Activated T-cell treated with anti-CD3 and anti-CD28 coated beads, Interleukin-2, amount 50 U/mL, for 4 hours (primary cell): ENCODE data around the gene USP33. TPM values are rescaled to one million over a fixed set of nuclear protein-coding genes. Genes with fewer than 3 reads are reported as not detected.
"Not testable (repeated sequence)": the region's sequence is repeated elsewhere in the genome, so short reads cannot be mapped to it uniquely, and the experiment has no call there.

ENCODE experiments used
- ATAC-seq, 2 donors: fragments of 200-7000 bp; cut with Tn5 transposase; one replicate each; pipeline ENCODE4 v1.10.0; 2021
- DNase-seq: peaks from one replicate; pipeline ENCODE4 v3.0.0-alpha.2; 2020
- H3K27me3 Mint-ChIP-seq: one replicate; pipeline ENCODE4 v1.8.0; 2021; ENCODE audit warnings: low read depth, mixed read lengths
- H3K36me3 Mint-ChIP-seq: one replicate; pipeline ENCODE4 v1.8.0; 2022; ENCODE audit warnings: mixed read lengths; ENCODE audit not compliant: insufficient read depth
- H3K4me1 Mint-ChIP-seq: one replicate; pipeline ENCODE4 v1.8.0; 2021; ENCODE audit warnings: low read depth, mixed read lengths
- H3K4me3 Mint-ChIP-seq: one replicate; pipeline ENCODE4 v1.8.0; 2021; ENCODE audit warnings: mild to moderate bottlenecking, moderate library complexity, mixed read lengths
- H3K9me3 Mint-ChIP-seq: one replicate; pipeline ENCODE4 v1.8.0; 2021; ENCODE audit warnings: mixed read lengths
- total RNA-seq, 3 donors: library from RNA; stranded (reverse); gene quantifications; one replicate each; pipeline ENCODE4 v1.2.1, GENCODE V29; 2021

USP33 gene
- 10 to 100 TPM; 30.2 to 38.1 (median 32.1) TPM for total RNA-seq

- DNase-seq (peak; percentile 92), ATAC-seq (peak; percentile 97 to 98)
- Mint-ChIP-seq H3K4me3 (peak within 1 kb of the TSS; percentile 97), H3K27me3 (no peaks in the 10 kb centered on the region), H3K9me3 (no peaks in the 10 kb centered on the region), H3K36me3 (no peaks in the 10 kb centered on the region), H3K4me1 (peaks cover 43% of the 10 kb centered on the region)
Observed at GRCh38 chr1:77759071-77760028, at the start of gene USP33. Gene USP33, minus strand, starts transcription at chr1:77759852. Its CDS starts 18,155 bp downstream, at chr1:77741697.

GRCh38 chr1:77803371-77803770 lies 43.7 kb upstream of the USP33 start:
- ATAC-seq (no peak), DNase-seq (no peak)
- Mint-ChIP-seq H3K9me3 (no peaks in the 10 kb centered on the region), H3K27me3 (no peaks in the 10 kb centered on the region), H3K4me1 (peaks cover 6% of the 10 kb centered on the region), H3K4me3 (no peak overlapping the region), H3K36me3 (peaks cover 28% of the 10 kb centered on the region)

- Mint-ChIP-seq H3K27me3 (no peaks in the 10 kb centered on the region), H3K36me3 (peaks cover 31% of the 10 kb centered on the region), H3K4me3 (no peak overlapping the region), H3K9me3 (no peaks in the 10 kb centered on the region), H3K4me1 (peaks cover 6% of the 10 kb centered on the region)
- ATAC-seq = no peak
- DNase-seq = no peak
Observed at GRCh38 chr1:77802026-77802425, 42.4 kb upstream of the USP33 start.

GRCh38 chr1:77797991-77798390 lies 38.3 kb upstream of the USP33 start:
- DNase-seq = no peak
- Mint-ChIP-seq H3K27me3 (no peaks in the 10 kb centered on the region), H3K36me3 (peaks cover 29% of the 10 kb centered on the region), H3K9me3 (no peaks in the 10 kb centered on the region), H3K4me1 (peaks cover 7% of the 10 kb centered on the region), H3K4me3 (no peak overlapping the region)
- ATAC-seq = no peak

- DNase-seq (no peak), ATAC-seq (no peak)
- Mint-ChIP-seq H3K4me1 (peaks cover 12% of the 10 kb centered on the region), H3K4me3 (no peak overlapping the region), H3K9me3 (no peaks in the 10 kb centered on the region), H3K27me3 (no peaks in the 10 kb centered on the region), H3K36me3 (peaks cover 29% of the 10 kb centered on the region)
Observed at GRCh38 chr1:77796695-77797405, 37.2 kb upstream of the USP33 start.

GRCh38 chr1:77794550-77794949 lies 34.9 kb upstream of the USP33 start:
- no peak for DNase-seq
- Mint-ChIP-seq H3K4me1 (peaks cover 7% of the 10 kb centered on the region), H3K9me3 (no peaks in the 10 kb centered on the region), H3K4me3 (no peak overlapping the region), H3K27me3 (no peaks in the 10 kb centered on the region), H3K36me3 (peaks cover 28% of the 10 kb centered on the region)
- ATAC-seq = no peak

- Mint-ChIP-seq H3K36me3 (peaks cover 44% of the 10 kb centered on the region), H3K4me1 (peaks cover 20% of the 10 kb centered on the region)
- not testable (repeated sequence) for H3K4me3 Mint-ChIP-seq, H3K27me3 Mint-ChIP-seq, DNase-seq, ATAC-seq, H3K9me3 Mint-ChIP-seq
Observed at GRCh38 chr1:77786093-77786741, 26.6 kb upstream of the USP33 start.

- no peaks in the 10 kb centered on the region for H3K27me3 Mint-ChIP-seq
- no peak for DNase-seq
- H3K36me3 Mint-ChIP-seq = peaks cover 32% of the 10 kb centered on the region
- ATAC-seq = no peak
- H3K9me3 Mint-ChIP-seq = peaks cover 6% of the 10 kb centered on the region
- H3K4me1 Mint-ChIP-seq = peaks cover 40% of the 10 kb centered on the region
- no peak overlapping the region for H3K4me3 Mint-ChIP-seq
Observed at GRCh38 chr1:77783141-77783540, 23.5 kb upstream of the USP33 start.

GRCh38 chr1:77781683-77782082 lies 22.0 kb upstream of the USP33 start:
- Mint-ChIP-seq H3K4me3 (no peak overlapping the region), H3K27me3 (no peaks in the 10 kb centered on the region), H3K9me3 (peaks cover 4% of the 10 kb centered on the region), H3K4me1 (peaks cover 40% of the 10 kb centered on the region), H3K36me3 (peaks cover 23% of the 10 kb centered on the region)
- ATAC-seq = no peak
- DNase-seq = no peak

GRCh38 chr1:77779529-77780281 lies 20.1 kb upstream of the USP33 start, which contains the start of gene MIGA1:
Gene MIGA1, plus strand, starts transcription at chr1:77779649. Its CDS starts 3,604 bp downstream, at chr1:77783253.
- H3K36me3 Mint-ChIP-seq = peaks cover 11% of the 10 kb centered on the region
- ATAC-seq = peak; percentile 96 to 99
- H3K4me3 Mint-ChIP-seq = peak within 1 kb of the TSS; percentile 98
- DNase-seq = peak; percentile 84
- no peaks in the 10 kb centered on the region for H3K27me3 Mint-ChIP-seq
- H3K4me1 Mint-ChIP-seq = peaks cover 42% of the 10 kb centered on the region
- no peaks in the 10 kb centered on the region for H3K9me3 Mint-ChIP-seq

- Mint-ChIP-seq H3K4me3 (no peak overlapping the region), H3K36me3 (no peaks in the 10 kb centered on the region), H3K9me3 (no peaks in the 10 kb centered on the region), H3K4me1 (peaks cover 21% of the 10 kb centered on the region), H3K27me3 (no peaks in the 10 kb centered on the region)
- ATAC-seq = no peak
- DNase-seq = no peak
Observed at GRCh38 chr1:77776007-77776700, 16.5 kb upstream of the USP33 start.

- ATAC-seq (no peak), DNase-seq (no peak)
- Mint-ChIP-seq H3K27me3 (no peaks in the 10 kb centered on the region), H3K4me3 (no peak overlapping the region), H3K9me3 (no peaks in the 10 kb centered on the region), H3K4me1 (no peaks in the 10 kb centered on the region), H3K36me3 (no peaks in the 10 kb centered on the region)
Observed at GRCh38 chr1:77768006-77768405, 8.4 kb upstream of the USP33 start.

- Mint-ChIP-seq H3K4me1 (peaks cover 22% of the 10 kb centered on the region), H3K9me3 (no peaks in the 10 kb centered on the region)
Observed at GRCh38 chr1:77762072-77762476, 2.4 kb upstream of the USP33 start.

More at GRCh38 chr1:77762072-77762476, 2.4 kb upstream of the USP33 start:
- H3K36me3 Mint-ChIP-seq = no peaks in the 10 kb centered on the region
- no peak overlapping the region for H3K4me3 Mint-ChIP-seq
- DNase-seq (no peak), ATAC-seq (no peak)
- no peaks in the 10 kb centered on the region for H3K27me3 Mint-ChIP-seq
